K562 (cell line): ENCODE results near the gene LEMD3. TPM values are rescaled to one million over a fixed set of nuclear protein-coding genes. Genes with fewer than 3 reads are reported as not detected.

ENCODE experiments used
- ATAC-seq: fragments of 200-7000 bp; cut with Tn5 transposase; 3 replicates; pipeline ENCODE4 v1.9.1; 2020; ENCODE audit warnings: moderate library complexity
- BruUV-seq: library from RNA; stranded (reverse); fragments of 400-500 nt; replicated peaks from 2 replicates; lab custom pipeline; 2021; lab: Mats Ljungman, UMichigan
- CTCF ChIA-PET: fragments of 300-600 bp; formaldehyde crosslinking; extraction: SDS; loops from one replicate; lab custom pipeline; 2021; ENCODE audit warnings: low intra/inter-chr PET ratio; lab: Yijun Ruan, JAX
- POLR2A ChIA-PET: fragments of 300-600, 350-650 bp; sonication (Branson Sonifier 250); formaldehyde crosslinking; extraction: SDS; loops from one replicate; lab custom pipeline; 2021; ENCODE audit warnings: antibody characterized with exemption, inconsistent platforms; lab: Yijun Ruan, JAX
- DNase-seq, 4 experiments: peaks; one replicate each; pipeline versions ENCODE4 v3.0.0 to v3.0.0-alpha.2; 2011 to 2018; ENCODE audit warnings: low spot score in 3 of 4, mixed read lengths in 3 of 4; ENCODE audit errors: extremely low read depth in 1 of 4
- FAIRE-seq: peaks from 2 replicates; lab custom pipeline; 2011; peaks lifted over from hg19 to GRCh38; lab: Jason Lieb, UNC
- H2AFZ ChIP-seq: 2 replicates; pipeline ENCODE4 v1.6.0; 2011; ENCODE audit warnings: low read depth, low read length, control low read depth, inconsistent platforms
- H3K27ac ChIP-seq: fragments of 200-600 bp; 3 replicates; pipeline ENCODE4 v1.8.0; 2011; ENCODE audit warnings: low read depth, mild to moderate bottlenecking, control low read depth, inconsistent platforms, low read length, moderate library complexity, mixed read lengths; ENCODE audit errors: extremely low read depth
- H3K27me3 ChIP-seq, 2 experiments: fragments of 300-600 bp in 1 of 2; 2 replicates in 1 of 2; 3 replicates in 1 of 2; pipeline versions ENCODE4 v1.6.0 to v1.8.0; 2011; ENCODE audit warnings: inconsistent platforms in 2 of 2, low read length in 2 of 2, mild to moderate bottlenecking in 1 of 2, mixed read lengths in 1 of 2, moderate library complexity in 1 of 2; ENCODE audit not compliant: control insufficient read depth in 2 of 2, insufficient read depth in 2 of 2
- H3K36me3 ChIP-seq: fragments of 300-600 bp; 3 replicates; pipeline ENCODE4 v1.8.0; 2011; ENCODE audit warnings: mild to moderate bottlenecking, low read length, inconsistent platforms; ENCODE audit not compliant: control insufficient read depth, insufficient read depth
- H3K4me1 ChIP-seq, 2 experiments: fragments of 200-600 bp in 1 of 2; replicated peaks in 1 of 2; 2 replicates in 1 of 2; 3 replicates in 1 of 2; pipeline versions ENCODE4 v1.5.1 to v1.8.0; 2011; ENCODE audit warnings: inconsistent platforms in 2 of 2, low read length in 2 of 2, mild to moderate bottlenecking in 1 of 2, mixed read lengths in 1 of 2, moderate library complexity in 1 of 2; ENCODE audit not compliant: control insufficient read depth in 2 of 2, insufficient read depth in 2 of 2
- H3K4me2 ChIP-seq: 2 replicates; pipeline ENCODE4 v1.6.1; 2011; ENCODE audit warnings: low read length, control low read depth, inconsistent platforms, mixed read lengths; ENCODE audit not compliant: insufficient read depth
- H3K4me3 ChIP-seq: fragments of 200-600 bp; sonication (generic), shearing (Covaris generic); 2 replicates; pipeline ENCODE4 v1.5.1; 2016; ENCODE audit warnings: control low read depth, inconsistent platforms
- H3K79me2 ChIP-seq: fragments of 200-600 bp; 3 replicates; pipeline ENCODE4 v1.8.0; 2011; ENCODE audit warnings: low read length, inconsistent platforms; ENCODE audit not compliant: control insufficient read depth, insufficient read depth
- H3K9ac ChIP-seq, 2 experiments: 2 replicates each; pipeline versions ENCODE4 v1.6.0 to v1.6.1; 2011; ENCODE audit warnings: low read depth in 2 of 2, low read length in 2 of 2, control low read depth in 1 of 2, inconsistent platforms in 1 of 2, mild to moderate bottlenecking in 1 of 2, mixed read lengths in 1 of 2; ENCODE audit not compliant: insufficient read depth in 1 of 2
- H3K9me1 ChIP-seq: one replicate; pipeline ENCODE4 v1.6.0; 2011; ENCODE audit warnings: inconsistent platforms, mild to moderate bottlenecking, low read length, moderate library complexity; ENCODE audit not compliant: control insufficient read depth, insufficient read depth
- H3K9me3 ChIP-seq: replicated peaks from 2 replicates; pipeline ENCODE4 v1.5.1; 2011; ENCODE audit warnings: low read depth, low read length, inconsistent platforms; ENCODE audit not compliant: control insufficient read depth, insufficient read depth
- H4K20me1 ChIP-seq: replicated peaks from 2 replicates; pipeline ENCODE4 v1.6.1; 2011; ENCODE audit warnings: low read length, inconsistent platforms, mixed read lengths; ENCODE audit not compliant: control insufficient read depth, insufficient read depth
- MNT ChIP-seq, 2 experiments: fragments of 450-650 bp; conservative IDR thresholded peaks; 2 replicates each; pipeline ENCODE4 v1.6.1; 2017; ENCODE audit warnings: mild to moderate bottlenecking in 2 of 2, moderate library complexity in 2 of 2
- NFYB ChIP-seq: IDR thresholded peaks from 2 replicates; pipeline ENCODE4 v1.6.1; 2011; ENCODE audit warnings: mild to moderate bottlenecking, moderate library complexity; ENCODE audit not compliant: insufficient read length; ENCODE audit errors: extremely low read depth
- PRPF4 ChIP-seq: fragments of 200-400 bp; formaldehyde crosslinking; IDR thresholded peaks from one replicate; pipeline ENCODE4 v1.6.1; 2017; ENCODE audit warnings: low read length, low read depth, mild to moderate bottlenecking; ENCODE audit not compliant: insufficient read depth, poor library complexity, severe bottlenecking
- TCFL5 ChIP-seq: fragments of 250-450 bp; sonication (Bioruptor Pico); conservative IDR thresholded peaks from 2 replicates; pipeline ENCODE4 v1.6.1; 2021; ENCODE audit warnings: mild to moderate bottlenecking, moderate library complexity, matching md5 sums
- ZBTB9 ChIP-seq: fragments of 450-650 bp; formaldehyde crosslinking; IDR thresholded peaks from 2 replicates; pipeline ENCODE4 v1.4.0; 2020; ENCODE audit warnings: mild to moderate bottlenecking, moderate library complexity
- WGBS: fragments of 100-300 bp; shearing (Covaris generic); methylation state at CpG from one replicate; pipeline ENCODE4 v1.1.6; 2016; ENCODE audit warnings: low coverage, mixed read lengths; ENCODE audit not compliant: insufficient coverage; ENCODE audit errors: missing lambda C conversion rate; 5-methylcytosine and 5-hydroxymethylcytosine counted together
- in situ Hi-C: fragments of 300-500 bp; cut with MboI; formaldehyde crosslinking; loops from 4 replicates; pipeline ENCODE4 v1.15.0; 2018; ENCODE audit warnings: inconsistent platforms, mixed read lengths
- intact Hi-C: fragments of 100-400 bp; cut with micrococcal nuclease; formaldehyde crosslinking; loops from 2 replicates; pipeline ENCODE4 v1.14.2; 2022
- polyA plus RNA-seq, 8 experiments: library from polyadenylated mRNA; depleted of rRNA in 4 of 8; stranded (reverse) in 5 of 8; unstranded in 3 of 8; fragments of >200 nt; fragmentation: Nextera tagmentation in 2 of 8; fragmentation: Illumina TruSeq in 1 of 8; extraction: Ambion mirVana in 2 of 8; extraction: Trizol in 1 of 8; gene quantifications; 2 replicates each; pipeline versions ENCODE4 v1.2.1 to v1.2.3, GENCODE V29; 2011 to 2014; ENCODE audit warnings: inconsistent platforms in 1 of 8, missing spikeins in 1 of 8
- total RNA-seq, 7 experiments: library from RNA; depleted of rRNA in 6 of 7; stranded (reverse); fragments of >200 nt in 6 of 7; fragmentation: Illumina TruSeq in 2 of 7; extraction: Trizol in 2 of 7; gene quantifications; 2 replicates each; pipeline versions ENCODE4 v1.2.1 to v1.2.3, GENCODE V29; 2011 to 2021; ENCODE audit warnings: low replicate concordance in 1 of 7
- TF ChIP-seq, protein P1 (sequence below): sonication (generic); formaldehyde crosslinking; IDR thresholded peaks from 2 replicates; pipeline ENCODE4 v1.8.0; 2022; ENCODE audit warnings: mild to moderate bottlenecking, missing genetic modification reagents

Gene LEMD3
- total and polyA plus RNA-seq, 9 of the 15 experiments (the other 6 are each of a cell fraction or from before 2014, with no cell fraction given) = 6.8 to 37.4 (median 17.2) TPM

DNA sequence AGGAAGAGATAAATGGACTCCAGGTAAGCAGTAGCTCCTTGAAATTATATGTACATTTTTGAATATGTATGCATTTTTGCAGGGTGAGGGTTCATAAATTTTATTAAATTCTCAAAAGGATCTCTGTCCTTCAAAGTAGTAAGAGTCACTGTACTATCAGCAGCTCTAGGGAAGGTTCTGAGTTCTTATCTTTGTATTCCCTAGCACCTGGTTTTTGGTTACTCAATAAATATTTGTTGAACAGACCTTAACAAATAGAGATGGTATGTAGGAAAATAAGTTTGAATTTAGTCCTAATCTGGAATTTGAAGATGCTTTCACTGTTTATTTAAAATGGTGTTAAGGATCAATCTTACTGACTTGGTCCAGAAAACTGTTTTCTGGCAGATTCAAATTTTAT lies 18.3 kb downstream of the LEMD3 start:
- ATAC-seq = no peak
- H3K9me3 ChIP-seq = no peaks in the 10 kb centered on the region
- intact Hi-C loops (no loop called here), in situ Hi-C loops (no loop called here)
- CTCF ChIA-PET = no interaction called here
- H3K27ac ChIP-seq = no peak overlapping the region
- H3K4me2 ChIP-seq = no peak overlapping the region
- H3K9me1 ChIP-seq = no peaks in the 10 kb centered on the region
- peaks cover 6% of the 10 kb centered on the region; the same call in 1 of the 3 replicates for H3K36me3 ChIP-seq
- peaks cover 87% of the 10 kb centered on the region for H3K79me2 ChIP-seq
- BruUV-seq = no TSS peak
- TF ChIP-seq NFYB = no peak
- H2AFZ ChIP-seq = no peak overlapping the region
- H3K4me1 ChIP-seq = peaks cover 0 to under 1% of the 10 kb centered on the region in 2 experiments; a peak in 2 of 5 replicates
- no peak overlapping the region for H3K9ac ChIP-seq
- FAIRE-seq = no peak
- DNase-seq = no peak
- H3K4me3 ChIP-seq = no peak overlapping the region
- H4K20me1 ChIP-seq = peaks cover 12% of the 10 kb centered on the region
- H3K27me3 ChIP-seq = no peaks in the 10 kb centered on the region
- POLR2A ChIA-PET = interaction anchor here (1.6 kb wide), 1 partner anchor 18 kb away, joined by 6 read pairs; the partner anchor contains the start of gene LEMD3

DNA sequence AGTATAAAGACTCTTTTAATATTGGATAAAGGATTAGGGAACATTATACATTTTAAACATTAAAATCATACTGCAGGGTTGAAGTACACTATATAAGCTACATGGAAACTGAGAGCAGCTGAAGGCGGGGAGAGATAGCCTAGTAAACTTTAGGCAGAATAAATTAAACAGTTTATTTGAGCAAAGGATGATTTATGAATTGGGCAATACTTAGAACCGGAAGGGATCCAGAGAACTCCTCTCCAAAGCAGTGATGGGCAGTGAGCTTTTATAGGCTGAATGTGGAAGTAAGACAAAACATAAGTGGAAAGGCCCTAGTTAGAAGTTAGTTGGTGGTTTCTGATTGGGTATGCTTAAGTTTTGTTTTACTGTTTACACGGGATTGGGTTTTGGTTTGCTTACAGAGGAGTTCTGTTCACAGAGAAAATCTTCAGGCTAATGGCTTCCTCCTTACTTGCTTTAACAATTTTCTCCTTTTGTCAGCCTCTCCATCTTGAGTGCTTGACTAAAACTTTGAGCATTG lies 18.9 kb downstream of the LEMD3 start:
- FAIRE-seq (no peak), ATAC-seq (no peak), DNase-seq (no peak)
- Histone ChIP-seq H3K4me1 (peaks cover 0 to 4% of the 10 kb centered on the region in 2 experiments; a peak in 2 of 5 replicates), H3K79me2 (peaks cover 87% of the 10 kb centered on the region), H3K4me2 (no peak overlapping the region), H3K9me1 (peaks cover 6% of the 10 kb centered on the region), H4K20me1 (peaks cover 16% of the 10 kb centered on the region), H3K36me3 (peaks cover 6% of the 10 kb centered on the region; the same call in 1 of the 3 replicates), H3K27ac (no peak overlapping the region), H3K4me3 (no peak overlapping the region), H2AFZ (no peak overlapping the region), H3K27me3 (no peaks in the 10 kb centered on the region), H3K9ac (no peak overlapping the region), H3K9me3 (no peaks in the 10 kb centered on the region)
- intact Hi-C loops (no loop called here), in situ Hi-C loops (no loop called here)
- ChIA-PET POLR2A (interaction anchor here (1.6 kb wide), 1 partner anchor 18 kb away, joined by 6 read pairs; the partner anchor contains the start of gene LEMD3), CTCF (no interaction called here)
- TF ChIP-seq PRPF4 = no peak
- TF ChIP-seq, protein P1, sequence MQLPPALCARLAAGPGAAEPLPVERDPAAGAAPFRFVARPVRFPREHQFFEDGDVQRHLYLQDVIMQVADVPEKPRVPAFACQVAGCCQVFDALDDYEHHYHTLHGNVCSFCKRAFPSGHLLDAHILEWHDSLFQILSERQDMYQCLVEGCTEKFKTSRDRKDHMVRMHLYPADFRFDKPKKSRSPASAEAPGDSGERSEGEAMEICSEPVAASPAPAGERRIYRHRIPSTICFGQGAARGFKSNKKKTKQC = no peak
- TF ChIP-seq MNT (conservative IDR thresholded peaks at IDR 0.05) = no peak
- no peak for TF ChIP-seq ZBTB9 (CRISPR knock-in tag)
- TF ChIP-seq TCFL5 (CRISPR knock-in tag) = no peak
- 93% methylated on average over 3 of the region's 3 CpGs for WGBS
- BruUV-seq = no TSS peak
